Measurements from ENCODE around the gene SMIM22. TPM values are rescaled to one million over a fixed set of nuclear protein-coding genes. Genes with fewer than 3 reads are reported as not detected.
"Not testable (repeated sequence)": the region's sequence is repeated elsewhere in the genome, so short reads cannot be mapped to it uniquely, and the experiment has no call there.

The SMIM22 gene
- total and polyA plus RNA-seq, 2 donors = 3.9 to 16.2 TPM

GRCh38 chr16:4777339-4778049 lies 17.7 kb upstream of the SMIM22 start:
- Histone ChIP-seq H3K9me3 (ENCODE audit: control insufficient read depth in 2 of 2, insufficient read depth in 1 of 2, low read length in 1 of 2) (no peaks in the 10 kb centered on the region), H3K4me1 (ENCODE audit: control insufficient read depth in 2 of 2, insufficient read depth in 2 of 2, low read length in 2 of 2) (no peaks in the 10 kb centered on the region), H3K27ac (ENCODE audit: low read depth in 1 of 2, low read length in 1 of 2) (no peak overlapping the region), H3K36me3 (ENCODE audit: control insufficient read depth in 2 of 2, insufficient read depth in 2 of 2, low read length in 1 of 2) (no peaks in the 10 kb centered on the region), H3K27me3 (ENCODE audit: control insufficient read depth in 2 of 2, insufficient read depth in 1 of 2, low read length in 1 of 2) (no peaks in the 10 kb centered on the region), H3K4me3 (ENCODE audit: low read length in 2 of 2) (no peak overlapping the region)
- 92% methylated on average over 17 of the region's 17 CpGs for WGBS
- DNase-seq (ENCODE audit: low read depth in 6 of 9, low spot score in 9 of 9) = no peak

- no peaks in the 10 kb centered on the region for H3K36me3 ChIP-seq (ENCODE audit: control insufficient read depth in 2 of 2, insufficient read depth in 2 of 2, low read length in 1 of 2)
- H3K27ac ChIP-seq (ENCODE audit: low read depth in 1 of 2, low read length in 1 of 2) = no peak overlapping the region
- H3K9me3 ChIP-seq (ENCODE audit: control insufficient read depth in 2 of 2, insufficient read depth in 1 of 2, low read length in 1 of 2) = no peaks in the 10 kb centered on the region
- no peak for DNase-seq (ENCODE audit: low read depth in 6 of 9, low spot score in 9 of 9)
- H3K4me1 ChIP-seq (ENCODE audit: control insufficient read depth in 2 of 2, insufficient read depth in 2 of 2, low read length in 2 of 2) = no peaks in the 10 kb centered on the region
- H3K27me3 ChIP-seq (ENCODE audit: control insufficient read depth in 2 of 2, insufficient read depth in 1 of 2, low read length in 1 of 2) = no peaks in the 10 kb centered on the region
- H3K4me3 ChIP-seq (ENCODE audit: low read length in 2 of 2) = no peak overlapping the region
- 97% methylated on average over 5 of the region's 5 CpGs for WGBS
Observed at GRCh38 chr16:4778050-4778392, 17.1 kb upstream of the SMIM22 start.

DNA sequence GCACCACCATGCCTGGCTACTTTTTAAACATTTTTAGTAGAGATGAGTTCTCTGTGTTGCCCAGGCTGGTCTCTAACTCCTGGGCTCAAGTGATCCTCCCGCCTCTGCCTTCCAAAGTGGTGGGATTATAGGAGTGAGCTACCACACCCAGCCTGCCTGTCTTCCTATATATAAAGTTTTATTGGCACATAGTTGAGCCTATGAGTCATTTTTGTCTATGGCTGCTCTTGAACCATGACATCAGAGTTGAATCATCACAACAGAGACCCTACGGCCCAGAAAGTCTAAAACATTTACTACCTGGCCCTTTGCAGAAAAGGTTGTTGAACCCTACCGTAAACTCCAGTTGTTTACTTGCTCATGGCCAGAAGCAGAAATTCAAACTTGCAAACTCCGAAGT lies 14.9 kb upstream of the SMIM22 start:
- Histone ChIP-seq H3K9me3 (ENCODE audit: control insufficient read depth in 2 of 2, insufficient read depth in 1 of 2, low read length in 1 of 2) (no peaks in the 10 kb centered on the region), H3K27ac (ENCODE audit: low read depth in 1 of 2, low read length in 1 of 2) (no peak overlapping the region), H3K27me3 (ENCODE audit: control insufficient read depth in 2 of 2, insufficient read depth in 1 of 2, low read length in 1 of 2) (no peaks in the 10 kb centered on the region), H3K4me1 (ENCODE audit: control insufficient read depth in 2 of 2, insufficient read depth in 2 of 2, low read length in 2 of 2) (no peaks in the 10 kb centered on the region), H3K4me3 (ENCODE audit: low read length in 2 of 2) (no peak overlapping the region), H3K36me3 (ENCODE audit: control insufficient read depth in 2 of 2, insufficient read depth in 2 of 2, low read length in 1 of 2) (no peaks in the 10 kb centered on the region)
- no peak for DNase-seq (ENCODE audit: low read depth in 6 of 9, low spot score in 9 of 9)
- WGBS = 97% methylated on average over 4 of the region's 4 CpGs

GRCh38 chr16:4783251-4783950 lies 11.8 kb upstream of the SMIM22 start:
- Histone ChIP-seq H3K4me1 (ENCODE audit: control insufficient read depth in 2 of 2, insufficient read depth in 2 of 2, low read length in 2 of 2) (peaks cover 0 to 8% of the 10 kb centered on the region in 2 donors), H3K4me3 (ENCODE audit: low read length in 2 of 2) (no peak overlapping the region), H3K9me3 (ENCODE audit: control insufficient read depth in 2 of 2, insufficient read depth in 1 of 2, low read length in 1 of 2) (no peaks in the 10 kb centered on the region), H3K27me3 (ENCODE audit: control insufficient read depth in 2 of 2, insufficient read depth in 1 of 2, low read length in 1 of 2) (no peaks in the 10 kb centered on the region), H3K36me3 (ENCODE audit: control insufficient read depth in 2 of 2, insufficient read depth in 2 of 2, low read length in 1 of 2) (no peaks in the 10 kb centered on the region), H3K27ac (ENCODE audit: low read depth in 1 of 2, low read length in 1 of 2) (no peak overlapping the region)
- no peak for DNase-seq (ENCODE audit: low read depth in 6 of 9, low spot score in 9 of 9)
- 96% methylated on average over 25 of the region's 25 CpGs for WGBS

DNA sequence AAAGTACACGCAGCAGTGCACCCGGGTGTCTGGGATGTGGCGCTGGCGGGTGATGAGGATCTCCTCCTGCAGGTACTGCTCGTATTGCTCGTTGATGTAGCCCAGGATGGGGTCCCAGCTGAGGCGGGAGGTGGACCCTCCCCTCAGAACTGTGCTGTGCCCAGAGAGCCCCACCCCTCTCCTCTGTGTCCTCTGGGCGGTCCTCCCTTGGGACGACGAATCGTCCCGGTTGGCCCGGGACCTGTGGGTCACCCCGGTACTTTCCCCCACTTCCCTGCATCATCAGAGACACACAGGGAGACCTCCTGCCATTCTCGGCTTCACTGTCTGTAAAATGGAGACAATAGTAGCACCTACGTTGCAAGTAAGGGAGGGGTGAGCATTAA lies 11.2 kb upstream of the SMIM22 start:
- Histone ChIP-seq H3K9me3 (ENCODE audit: control insufficient read depth in 2 of 2, insufficient read depth in 1 of 2, low read length in 1 of 2) (no peaks in the 10 kb centered on the region), H3K27me3 (ENCODE audit: control insufficient read depth in 2 of 2, insufficient read depth in 1 of 2, low read length in 1 of 2) (no peaks in the 10 kb centered on the region), H3K4me1 (ENCODE audit: control insufficient read depth in 2 of 2, insufficient read depth in 2 of 2, low read length in 2 of 2) (peaks cover 0 to 12% of the 10 kb centered on the region in 2 donors), H3K4me3 (ENCODE audit: low read length in 2 of 2) (no peak overlapping the region), H3K27ac (ENCODE audit: low read depth in 1 of 2, low read length in 1 of 2) (no peak overlapping the region), H3K36me3 (ENCODE audit: control insufficient read depth in 2 of 2, insufficient read depth in 2 of 2, low read length in 1 of 2) (no peaks in the 10 kb centered on the region)
- 92% methylated on average over 16 of the region's 16 CpGs for WGBS
- no peak for DNase-seq (ENCODE audit: low read depth in 6 of 9, low spot score in 9 of 9)

DNA sequence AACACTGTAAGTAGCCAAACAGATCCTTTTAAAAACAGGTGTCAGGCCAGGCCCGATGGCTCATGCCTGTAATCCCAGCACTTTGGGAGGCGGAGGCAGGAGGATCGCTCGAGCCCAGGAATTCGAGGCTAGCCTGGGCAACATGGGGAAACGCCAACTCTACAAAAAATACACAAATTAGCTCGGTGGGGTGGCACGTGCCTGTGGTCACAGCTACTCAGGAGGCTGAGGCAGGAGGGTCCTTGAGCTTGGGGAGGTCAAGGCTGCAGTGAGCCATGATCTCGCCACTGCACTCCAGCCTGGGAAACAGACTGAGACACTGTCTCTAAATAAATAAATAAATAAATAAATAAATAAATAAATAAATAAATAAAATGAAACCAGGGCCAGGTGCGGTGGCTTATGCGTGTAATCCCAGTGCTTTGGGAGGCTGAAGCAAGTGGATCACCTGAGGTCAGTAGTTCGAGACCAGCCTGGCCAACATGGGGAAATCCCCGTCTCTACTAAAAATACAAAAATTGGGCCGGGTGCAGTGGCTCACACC lies 10.7 kb upstream of the SMIM22 start:
- not testable (repeated sequence) for DNase-seq (ENCODE audit: low read depth in 6 of 9, low spot score in 9 of 9); H3K27ac ChIP-seq (ENCODE audit: low read depth in 1 of 2, low read length in 1 of 2); H3K9me3 ChIP-seq (ENCODE audit: control insufficient read depth in 2 of 2, insufficient read depth in 1 of 2, low read length in 1 of 2); H3K27me3 ChIP-seq (ENCODE audit: control insufficient read depth in 2 of 2, insufficient read depth in 1 of 2, low read length in 1 of 2); H3K36me3 ChIP-seq (ENCODE audit: control insufficient read depth in 2 of 2, insufficient read depth in 2 of 2, low read length in 1 of 2); H3K4me3 ChIP-seq (ENCODE audit: low read length in 2 of 2)
- peaks cover 0 to 12% of the 10 kb centered on the region in 2 donors for H3K4me1 ChIP-seq (ENCODE audit: control insufficient read depth in 2 of 2, insufficient read depth in 2 of 2, low read length in 2 of 2)
- 97% methylated on average over 14 of the region's 14 CpGs for WGBS

GRCh38 chr16:4785758-4786433 lies 9.3 kb upstream of the SMIM22 start:
- 97% methylated on average over 23 of the region's 23 CpGs for WGBS
- Histone ChIP-seq H3K27me3 (ENCODE audit: control insufficient read depth in 2 of 2, insufficient read depth in 1 of 2, low read length in 1 of 2) (no peaks in the 10 kb centered on the region), H3K4me3 (ENCODE audit: low read length in 2 of 2) (no peak overlapping the region), H3K27ac (ENCODE audit: low read depth in 1 of 2, low read length in 1 of 2) (no peak overlapping the region), H3K9me3 (ENCODE audit: control insufficient read depth in 2 of 2, insufficient read depth in 1 of 2, low read length in 1 of 2) (no peaks in the 10 kb centered on the region), H3K36me3 (ENCODE audit: control insufficient read depth in 2 of 2, insufficient read depth in 2 of 2, low read length in 1 of 2) (no peaks in the 10 kb centered on the region), H3K4me1 (ENCODE audit: control insufficient read depth in 2 of 2, insufficient read depth in 2 of 2, low read length in 2 of 2) (peaks cover 0 to 12% of the 10 kb centered on the region in 2 donors)
- no peak for DNase-seq (ENCODE audit: low read depth in 6 of 9, low spot score in 9 of 9)

- no peaks in the 10 kb centered on the region for H3K36me3 ChIP-seq (ENCODE audit: control insufficient read depth in 2 of 2, insufficient read depth in 2 of 2, low read length in 1 of 2)
- 96% methylated on average over 8 of the region's 8 CpGs for WGBS
- H3K4me3 ChIP-seq (ENCODE audit: low read length in 2 of 2) = no peak overlapping the region
- no peak overlapping the region for H3K27ac ChIP-seq (ENCODE audit: low read depth in 1 of 2, low read length in 1 of 2)
- no peak for DNase-seq (ENCODE audit: low read depth in 6 of 9, low spot score in 9 of 9)
- H3K27me3 ChIP-seq (ENCODE audit: control insufficient read depth in 2 of 2, insufficient read depth in 1 of 2, low read length in 1 of 2) = no peaks in the 10 kb centered on the region
- no peaks in the 10 kb centered on the region for H3K9me3 ChIP-seq (ENCODE audit: control insufficient read depth in 2 of 2, insufficient read depth in 1 of 2, low read length in 1 of 2)
- H3K4me1 ChIP-seq (ENCODE audit: control insufficient read depth in 2 of 2, insufficient read depth in 2 of 2, low read length in 2 of 2) = peaks cover 0 to 14% of the 10 kb centered on the region in 2 donors
Observed at GRCh38 chr16:4787068-4787467, 8.1 kb upstream of the SMIM22 start.
